ENCODE measurements around the gene PIM3. TPM values are rescaled to one million over a fixed set of nuclear protein-coding genes. Genes with fewer than 3 reads are reported as not detected.

PIM3 gene
- total RNA-seq, 1 donor from 2014 or later, result 97.2 TPM

GRCh38 chr22:49920859-49921258, 39.7 kb upstream of the PIM3 start:
- Histone ChIP-seq H3K36me3 (peaks cover 0 to 28% of the 10 kb centered on the region in 2 donors), H3K27ac (no peak overlapping the region), H3K27me3 (no peaks in the 10 kb centered on the region), H3K9me3 (no peaks in the 10 kb centered on the region), H3K4me3 (no peak overlapping the region), H3K4me1 (peaks cover 23% of the 10 kb centered on the region)
- no peak for TF ChIP-seq CTCF (IDR thresholded peaks at IDR 0.05)
- TF ChIP-seq POLR2AphosphoS5 (IDR thresholded peaks at IDR 0.05; ENCODE audit: insufficient read depth in 1 of 2, low read depth in 1 of 2), result no peak
- no peak for TF ChIP-seq POLR2A (IDR thresholded peaks at IDR 0.05)
- DNase-seq (ENCODE audit: extremely low spot score in 2 of 2), result no peak
- intact Hi-C loops (cut with DNase I), result loop anchor here (10.0 kb wide), 1 partner anchor 274 kb away; no protein-coding TSS in a partner anchor

GRCh38 chr22:49921508-49922278, 38.9 kb upstream of the PIM3 start:
- peaks cover 21% of the 10 kb centered on the region for H3K4me1 ChIP-seq
- H3K27ac ChIP-seq, result no peak overlapping the region
- H3K9me3 ChIP-seq, result no peaks in the 10 kb centered on the region
- H3K27me3 ChIP-seq, result no peaks in the 10 kb centered on the region
- intact Hi-C loops (cut with DNase I), result loop anchor here (10.0 kb wide), 1 partner anchor 273 kb away; no protein-coding TSS in a partner anchor
- TF ChIP-seq POLR2A (IDR thresholded peaks at IDR 0.05) (no peak), POLR2AphosphoS5 (IDR thresholded peaks at IDR 0.05; ENCODE audit: insufficient read depth in 1 of 2, low read depth in 1 of 2) (no peak), CTCF (IDR thresholded peaks at IDR 0.05) (no peak)
- no peak overlapping the region for H3K4me3 ChIP-seq
- H3K36me3 ChIP-seq, result peaks cover 0 to 31% of the 10 kb centered on the region in 2 donors
- no peak for DNase-seq (ENCODE audit: extremely low spot score in 2 of 2)

- TF ChIP-seq POLR2A (IDR thresholded peaks at IDR 0.05), result no peak
- H3K9me3 ChIP-seq, result no peaks in the 10 kb centered on the region
- no peak for DNase-seq (ENCODE audit: extremely low spot score in 2 of 2)
- H3K36me3 ChIP-seq, result peaks cover 0 to 31% of the 10 kb centered on the region in 2 donors
- no peaks in the 10 kb centered on the region for H3K27me3 ChIP-seq
- H3K27ac ChIP-seq, result no peak overlapping the region
- no peak overlapping the region for H3K4me3 ChIP-seq
- intact Hi-C loops (cut with DNase I), result loop anchor here (10.0 kb wide), 1 partner anchor 272 kb away; no protein-coding TSS in a partner anchor
- H3K4me1 ChIP-seq, result peaks cover 13% of the 10 kb centered on the region
Observed at GRCh38 chr22:49922484-49922883, 38.1 kb upstream of the PIM3 start.

- intact Hi-C loops (cut with DNase I), result loop anchor here (10.0 kb wide), 1 partner anchor 272 kb away; no protein-coding TSS in a partner anchor
- H3K4me3 ChIP-seq, result no peak overlapping the region
- H3K27ac ChIP-seq, result no peak overlapping the region
- H3K27me3 ChIP-seq, result no peaks in the 10 kb centered on the region
- DNase-seq (ENCODE audit: extremely low spot score in 2 of 2), result no peak
- TF ChIP-seq POLR2AphosphoS5 (IDR thresholded peaks at IDR 0.05; ENCODE audit: insufficient read depth in 1 of 2, low read depth in 1 of 2) (no peak), CTCF (IDR thresholded peaks at IDR 0.05) (no peak), POLR2A (IDR thresholded peaks at IDR 0.05) (no peak)
- no peaks in the 10 kb centered on the region for H3K9me3 ChIP-seq
- H3K4me1 ChIP-seq, result peaks cover 10% of the 10 kb centered on the region
- peaks cover 0 to 31% of the 10 kb centered on the region in 2 donors for H3K36me3 ChIP-seq
Observed at GRCh38 chr22:49922926-49923325, 37.6 kb upstream of the PIM3 start.

GRCh38 chr22:49923445-49923844, 37.1 kb upstream of the PIM3 start:
- no peak overlapping the region for H3K27ac ChIP-seq

More at GRCh38 chr22:49923445-49923844, 37.1 kb upstream of the PIM3 start:
- TF ChIP-seq POLR2A (IDR thresholded peaks at IDR 0.05) (no peak), POLR2AphosphoS5 (IDR thresholded peaks at IDR 0.05; ENCODE audit: insufficient read depth in 1 of 2, low read depth in 1 of 2) (no peak), CTCF (IDR thresholded peaks at IDR 0.05) (no peak)
- intact Hi-C loops (cut with DNase I), result loop anchor here (10.0 kb wide), 1 partner anchor 271 kb away; no protein-coding TSS in a partner anchor
- Histone ChIP-seq H3K9me3 (no peaks in the 10 kb centered on the region), H3K4me3 (no peak overlapping the region), H3K27me3 (no peaks in the 10 kb centered on the region), H3K4me1 (peaks cover 10% of the 10 kb centered on the region), H3K36me3 (peaks cover 0 to 31% of the 10 kb centered on the region in 2 donors)
- no peak for DNase-seq (ENCODE audit: extremely low spot score in 2 of 2)
